ENCODE data around the gene ADCYAP1R1. TPM values are rescaled to one million over a fixed set of nuclear protein-coding genes. Genes with fewer than 3 reads are reported as not detected.

The ADCYAP1R1 gene
- total RNA-seq, 1 experiment from 2014 or later: not detected

- no peak overlapping the region for H3K4me3 ChIP-seq
- DNase-seq: no peak
- no peaks in the 10 kb centered on the region for H3K4me1 ChIP-seq
- no peaks in the 10 kb centered on the region for H3K9me3 ChIP-seq (replicated peaks)
- H3K27me3 ChIP-seq: peaks cover 27% of the 10 kb centered on the region; the same call in 1 of the 2 replicates
- no peaks in the 10 kb centered on the region for H3K36me3 ChIP-seq
- no peak overlapping the region for H3K27ac ChIP-seq
Measured at GRCh38 chr7:31079126-31079823, 27.2 kb downstream of the ADCYAP1R1 start.

- H3K4me3 ChIP-seq: no peak overlapping the region
- H3K36me3 ChIP-seq: no peaks in the 10 kb centered on the region
- peaks cover 22% of the 10 kb centered on the region; the same call in 1 of the 2 replicates for H3K27me3 ChIP-seq
- no peaks in the 10 kb centered on the region for H3K9me3 ChIP-seq (replicated peaks)
- H3K27ac ChIP-seq: no peak overlapping the region
- DNase-seq: no peak
- no peaks in the 10 kb centered on the region for H3K4me1 ChIP-seq
Measured at GRCh38 chr7:31079824-31080511, 27.9 kb downstream of the ADCYAP1R1 start.

- DNase-seq: no peak
- no peaks in the 10 kb centered on the region for H3K36me3 ChIP-seq
- no peaks in the 10 kb centered on the region for H3K9me3 ChIP-seq (replicated peaks)
- H3K27ac ChIP-seq: no peak overlapping the region
- H3K4me3 ChIP-seq: no peak overlapping the region
- no peaks in the 10 kb centered on the region for H3K4me1 ChIP-seq
- H3K27me3 ChIP-seq: peaks cover 22% of the 10 kb centered on the region; the same call in 1 of the 2 replicates
Measured at GRCh38 chr7:31080763-31081162, 28.7 kb downstream of the ADCYAP1R1 start.

- Histone ChIP-seq H3K27ac (no peak overlapping the region), H3K4me3 (no peak overlapping the region), H3K9me3 (replicated peaks) (no peaks in the 10 kb centered on the region), H3K4me1 (no peaks in the 10 kb centered on the region), H3K27me3 (peaks cover 22% of the 10 kb centered on the region; the same call in 1 of the 2 replicates), H3K36me3 (no peaks in the 10 kb centered on the region)
- no peak for DNase-seq
Measured at GRCh38 chr7:31082017-31082416, 29.9 kb downstream of the ADCYAP1R1 start.

- Histone ChIP-seq H3K4me1 (no peaks in the 10 kb centered on the region), H3K27me3 (peaks cover 23% of the 10 kb centered on the region; the same call in 1 of the 2 replicates), H3K9me3 (replicated peaks) (no peaks in the 10 kb centered on the region), H3K4me3 (no peak overlapping the region), H3K27ac (no peak overlapping the region), H3K36me3 (no peaks in the 10 kb centered on the region)
- no peak for DNase-seq
Measured at GRCh38 chr7:31082447-31082846, 30.3 kb downstream of the ADCYAP1R1 start.

GRCh38 chr7:31083210-31083786 lies 31.2 kb downstream of the ADCYAP1R1 start:
- DNase-seq: no peak
- H3K4me3 ChIP-seq: no peak overlapping the region
- H3K27me3 ChIP-seq: peaks cover 20% of the 10 kb centered on the region; the same call in 1 of the 2 replicates
- H3K36me3 ChIP-seq: no peaks in the 10 kb centered on the region
- no peaks in the 10 kb centered on the region for H3K9me3 ChIP-seq (replicated peaks)
- H3K4me1 ChIP-seq: no peaks in the 10 kb centered on the region
- no peak overlapping the region for H3K27ac ChIP-seq

- no peak overlapping the region for H3K4me3 ChIP-seq
- no peaks in the 10 kb centered on the region for H3K4me1 ChIP-seq
- peaks cover 17% of the 10 kb centered on the region; the same call in 1 of the 2 replicates for H3K27me3 ChIP-seq
- no peaks in the 10 kb centered on the region for H3K36me3 ChIP-seq
- no peak for DNase-seq
- H3K27ac ChIP-seq: no peak overlapping the region
- no peaks in the 10 kb centered on the region for H3K9me3 ChIP-seq (replicated peaks)
Measured at GRCh38 chr7:31084226-31084625, 32.1 kb downstream of the ADCYAP1R1 start.

- no peak for DNase-seq
- Histone ChIP-seq H3K27me3 (peaks cover 9% of the 10 kb centered on the region), H3K9me3 (replicated peaks) (no peaks in the 10 kb centered on the region)
Measured at GRCh38 chr7:31087351-31087750, 35.2 kb downstream of the ADCYAP1R1 start.

GRCh38 chr7:31091924-31092434 lies 39.9 kb downstream of the ADCYAP1R1 start:
- Histone ChIP-seq H3K4me1 (no peaks in the 10 kb centered on the region), H3K27ac (no peak overlapping the region), H3K27me3 (peaks cover 7% of the 10 kb centered on the region), H3K9me3 (replicated peaks) (no peaks in the 10 kb centered on the region), H3K4me3 (no peak overlapping the region), H3K36me3 (no peaks in the 10 kb centered on the region)
- DNase-seq: no peak

More at GRCh38 chr7:31087351-31087750, 35.2 kb downstream of the ADCYAP1R1 start:
- no peak overlapping the region for H3K27ac ChIP-seq
- H3K4me3 ChIP-seq: no peak overlapping the region
- H3K36me3 ChIP-seq: no peaks in the 10 kb centered on the region
- H3K4me1 ChIP-seq: no peaks in the 10 kb centered on the region

GRCh38 chr7:31092606-31093005 lies 40.5 kb downstream of the ADCYAP1R1 start:
- Histone ChIP-seq H3K27me3 (peaks cover 4% of the 10 kb centered on the region), H3K9me3 (replicated peaks) (no peaks in the 10 kb centered on the region), H3K4me3 (no peak overlapping the region), H3K27ac (no peak overlapping the region), H3K36me3 (no peaks in the 10 kb centered on the region), H3K4me1 (no peaks in the 10 kb centered on the region)
- DNase-seq: no peak

- Histone ChIP-seq H3K36me3 (no peaks in the 10 kb centered on the region), H3K27me3 (peaks cover 4% of the 10 kb centered on the region), H3K4me3 (no peak overlapping the region), H3K9me3 (replicated peaks) (no peaks in the 10 kb centered on the region), H3K4me1 (no peaks in the 10 kb centered on the region), H3K27ac (no peak overlapping the region)
- no peak for DNase-seq
Measured at GRCh38 chr7:31093282-31093681, 41.2 kb downstream of the ADCYAP1R1 start.

- Histone ChIP-seq H3K4me3 (no peak overlapping the region), H3K27me3 (peaks cover 4% of the 10 kb centered on the region), H3K4me1 (no peaks in the 10 kb centered on the region), H3K9me3 (replicated peaks) (no peaks in the 10 kb centered on the region), H3K36me3 (no peaks in the 10 kb centered on the region), H3K27ac (no peak overlapping the region)
- no peak for DNase-seq
Measured at GRCh38 chr7:31094271-31094670, 42.2 kb downstream of the ADCYAP1R1 start.

GRCh38 chr7:31095286-31096197 lies 43.4 kb downstream of the ADCYAP1R1 start:
- DNase-seq: no peak
- Histone ChIP-seq H3K27me3 (peaks cover 10% of the 10 kb centered on the region), H3K9me3 (replicated peaks) (no peaks in the 10 kb centered on the region), H3K27ac (no peak overlapping the region), H3K36me3 (no peaks in the 10 kb centered on the region), H3K4me1 (no peaks in the 10 kb centered on the region), H3K4me3 (no peak overlapping the region)

- Histone ChIP-seq H3K27ac (no peak overlapping the region), H3K36me3 (no peaks in the 10 kb centered on the region), H3K4me1 (no peaks in the 10 kb centered on the region), H3K9me3 (replicated peaks) (no peaks in the 10 kb centered on the region), H3K4me3 (no peak overlapping the region), H3K27me3 (peaks cover 16% of the 10 kb centered on the region)
- no peak for DNase-seq
Measured at GRCh38 chr7:31096198-31096876, 44.2 kb downstream of the ADCYAP1R1 start.

Data from SJCRH30 (cell line).